Neural cell (in vitro differentiated cells): ENCODE results near the gene CERT1. TPM values are rescaled to one million over a fixed set of nuclear protein-coding genes. Genes with fewer than 3 reads are reported as not detected.

Experiments
- H2AFZ ChIP-seq: fragments of 200-600, 300-800 bp; sonication (generic), shearing (Covaris generic); 2 replicates; pipeline ENCODE4 v1.6.0; 2014; ENCODE audit warnings: low read depth, mild to moderate bottlenecking, antibody characterized with exemption, low read length, moderate library complexity
- H3F3A ChIP-seq: fragments of 200-600 bp; shearing (Covaris generic); 2 replicates; pipeline ENCODE4 v1.6.1; 2016; ENCODE audit warnings: mild to moderate bottlenecking, moderate library complexity, mixed read lengths, antibody characterized with exemption, low read length; ENCODE audit not compliant: insufficient read depth, poor library complexity, severe bottlenecking
- H3K27ac ChIP-seq: fragments of 200-600, 300-800 bp; sonication (generic), shearing (Covaris generic); 2 replicates; pipeline ENCODE4 v1.5.1; 2014; ENCODE audit warnings: mild to moderate bottlenecking, low read length, moderate library complexity
- H3K27me3 ChIP-seq: fragments of 300-800, 200-600 bp; sonication (generic), shearing (Covaris generic); 2 replicates; pipeline ENCODE4 v1.6.0; 2014; ENCODE audit warnings: mild to moderate bottlenecking, low read depth, low read length, moderate library complexity; ENCODE audit not compliant: insufficient read depth
- H3K36me3 ChIP-seq: fragments of 300-800, 200-600 bp; sonication (generic), shearing (Covaris generic); 2 replicates; pipeline ENCODE4 v1.5.1; 2014; ENCODE audit warnings: mild to moderate bottlenecking, antibody characterized with exemption, low read length, moderate library complexity; ENCODE audit not compliant: insufficient read depth
- H3K4me2 ChIP-seq: fragments of 300-800, 200-600 bp; sonication (generic), shearing (Covaris generic); 2 replicates; pipeline ENCODE4 v1.6.0; 2014; ENCODE audit warnings: mild to moderate bottlenecking, low read length
- H3K4me3 ChIP-seq: fragments of 300-800, 200-600 bp; sonication (generic), shearing (Covaris generic); 2 replicates; pipeline ENCODE4 v1.5.1; 2014; ENCODE audit warnings: mild to moderate bottlenecking, low read length, moderate library complexity
- H3K79me2 ChIP-seq: fragments of 200-600 bp; shearing (Covaris generic); replicated peaks from 2 replicates; pipeline ENCODE4 v1.6.0; 2014; ENCODE audit warnings: mild to moderate bottlenecking, low read length, moderate library complexity; ENCODE audit not compliant: insufficient read depth
- H3K9ac ChIP-seq: fragments of 300-800, 200-600 bp; sonication (generic), shearing (Covaris generic); 2 replicates; pipeline ENCODE4 v1.6.1; 2016; ENCODE audit warnings: mild to moderate bottlenecking, low read length, mixed read lengths
- H3K9me2 ChIP-seq: fragments of 200-600 bp; shearing (Covaris generic); 2 replicates; pipeline ENCODE4 v1.6.1; 2016; ENCODE audit warnings: mild to moderate bottlenecking, low read length, mixed read lengths; ENCODE audit not compliant: insufficient read depth
- H3K9me3 ChIP-seq: fragments of 200-600, 300-800 bp; sonication (generic), shearing (Covaris generic); 2 replicates; pipeline ENCODE4 v1.6.1; 2016; ENCODE audit warnings: mild to moderate bottlenecking, mixed run types, low read length, moderate library complexity, mixed read lengths
- H4K20me1 ChIP-seq: fragments of 200-600 bp; shearing (Covaris generic); 2 replicates; pipeline ENCODE4 v1.6.1; 2016; ENCODE audit warnings: mild to moderate bottlenecking, mixed run types; ENCODE audit not compliant: insufficient read depth
- CTCF ChIP-seq: fragments of 450-650 bp; IDR thresholded peaks from 2 replicates; pipeline ENCODE4 v1.5.1; 2014; ENCODE audit warnings: antibody characterized with exemption, mild to moderate bottlenecking, moderate library complexity; ENCODE audit not compliant: poor library complexity, severe bottlenecking
- EP300 ChIP-seq: fragments of 450-650 bp; conservative IDR thresholded peaks from 2 replicates; pipeline ENCODE4 v1.6.1; 2014; ENCODE audit warnings: antibody characterized with exemption, mild to moderate bottlenecking, moderate library complexity; ENCODE audit not compliant: poor library complexity, severe bottlenecking
- EZH2 ChIP-seq: fragments of 200-600, 300-800 bp; shearing (Covaris generic), sonication (generic); IDR thresholded peaks from 2 replicates; pipeline ENCODE4 v1.6.1; 2014; ENCODE audit warnings: antibody characterized with exemption, low read length, borderline replicate concordance, mild to moderate bottlenecking; ENCODE audit not compliant: insufficient read depth, poor library complexity, severe bottlenecking
- MXI1 ChIP-seq: fragments of 450-650 bp; conservative IDR thresholded peaks from 2 replicates; pipeline ENCODE4 v1.6.1; 2014; ENCODE audit warnings: antibody characterized with exemption, mild to moderate bottlenecking; ENCODE audit not compliant: poor library complexity, severe bottlenecking
- POLR2AphosphoS5 ChIP-seq: IDR thresholded peaks from 2 replicates; pipeline ENCODE4 v1.6.1; 2012
- RAD21 ChIP-seq: fragments of 450-650 bp; conservative IDR thresholded peaks from 2 replicates; pipeline ENCODE4 v1.6.1; 2014; ENCODE audit warnings: antibody characterized with exemption, mild to moderate bottlenecking, moderate library complexity
- REST ChIP-seq: IDR thresholded peaks from 2 replicates; pipeline ENCODE4 v1.6.1; 2012; ENCODE audit warnings: borderline replicate concordance
- SMC3 ChIP-seq: fragments of 450-650 bp; conservative IDR thresholded peaks from 2 replicates; pipeline ENCODE4 v1.6.1; 2014; ENCODE audit warnings: antibody characterized with exemption, mild to moderate bottlenecking, moderate library complexity; ENCODE audit not compliant: poor library complexity
- TAF1 ChIP-seq: IDR thresholded peaks from 2 replicates; pipeline ENCODE4 v1.6.1; 2012; ENCODE audit warnings: low read depth
- polyA plus RNA-seq: library from polyadenylated mRNA; depleted of rRNA; stranded (reverse); fragments of >200 nt; gene quantifications from 2 replicates; pipeline ENCODE4 v1.2.3, GENCODE V29; 2014

Gene CERT1
- polyA plus RNA-seq, 1 donor from 2014 or later = 24.3 TPM

GRCh38 chr5:75384218-75384617, 127.2 kb downstream of the CERT1 start:
- no peak overlapping the region for H3K9ac ChIP-seq
- TF ChIP-seq RAD21 = no peak
- no peak for TF ChIP-seq EZH2
- no peak for TF ChIP-seq TAF1
- no peak for TF ChIP-seq SMC3
- no peak for TF ChIP-seq POLR2AphosphoS5
- TF ChIP-seq CTCF = no peak
- TF ChIP-seq EP300 = no peak
- no peak for TF ChIP-seq MXI1
- TF ChIP-seq REST = no peak
- no peak overlapping the region for H3K4me2 ChIP-seq
- H3K27ac ChIP-seq = no peak overlapping the region
- peaks cover 1% of the 10 kb centered on the region for H3K36me3 ChIP-seq
- H3K4me3 ChIP-seq = no peak overlapping the region
- no peaks in the 10 kb centered on the region for H3F3A ChIP-seq
- H3K79me2 ChIP-seq = no peaks in the 10 kb centered on the region
- H3K9me2 ChIP-seq = no peaks in the 10 kb centered on the region
- no peaks in the 10 kb centered on the region for H4K20me1 ChIP-seq
- H2AFZ ChIP-seq = no peak overlapping the region
- no peaks in the 10 kb centered on the region for H3K9me3 ChIP-seq
- no peaks in the 10 kb centered on the region for H3K27me3 ChIP-seq

- no peaks in the 10 kb centered on the region for H3F3A ChIP-seq
- no peaks in the 10 kb centered on the region for H3K9me2 ChIP-seq
- no peak overlapping the region for H3K27ac ChIP-seq
- no peak overlapping the region for H3K4me3 ChIP-seq
- H3K9me3 ChIP-seq = no peaks in the 10 kb centered on the region
- H2AFZ ChIP-seq = no peak overlapping the region
- no peak overlapping the region for H3K9ac ChIP-seq
- no peaks in the 10 kb centered on the region for H3K27me3 ChIP-seq
- TF ChIP-seq RAD21 (no peak), SMC3 (no peak), TAF1 (no peak), EP300 (no peak), EZH2 (no peak), CTCF (no peak), MXI1 (no peak), REST (no peak), POLR2AphosphoS5 (no peak)
- H3K79me2 ChIP-seq = no peaks in the 10 kb centered on the region
- H3K4me2 ChIP-seq = no peak overlapping the region
- H3K36me3 ChIP-seq = peaks cover 3% of the 10 kb centered on the region
- H4K20me1 ChIP-seq = no peaks in the 10 kb centered on the region
These were observed 130.0 kb downstream of the CERT1 start for GRCh38 chr5:75381456-75381855.
